Erythroblast (primary cell): ENCODE results near the gene CDKAL1.

Source experiments
- GATA1 ChIP-seq: IDR thresholded peaks from 2 replicates; pipeline ENCODE4 v1.6.1; 2011; ENCODE audit warnings: low read depth, mild to moderate bottlenecking, control low read depth, low read length, moderate library complexity
- POLR2A ChIP-seq: IDR thresholded peaks from 2 replicates; pipeline ENCODE4 v1.6.1; 2011; ENCODE audit warnings: mild to moderate bottlenecking, low read length

DNA sequence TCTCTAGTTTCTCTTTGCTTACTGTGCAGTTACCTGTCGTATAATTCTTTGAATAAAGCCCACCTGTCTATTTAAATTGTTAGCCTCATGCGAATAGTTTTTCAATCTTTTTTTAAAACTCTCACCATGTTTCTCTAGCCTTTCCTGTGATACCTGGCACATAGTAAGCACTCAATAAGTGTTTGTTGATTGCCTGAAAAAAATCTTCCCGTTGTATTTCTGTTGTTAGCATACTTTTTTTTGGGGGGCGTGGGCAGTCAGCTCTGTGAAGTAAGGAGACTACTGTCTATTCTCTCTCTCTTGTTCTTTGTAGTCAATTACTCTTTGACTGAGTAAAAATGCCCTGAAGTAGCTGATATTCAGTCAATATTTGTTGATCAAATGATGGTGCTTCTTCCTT is 205.8 kb downstream of the CDKAL1 start:
- TF ChIP-seq POLR2A (no peak), GATA1 (no peak)
